ENCODE data around the gene HTR6.

The HTR6 gene

GRCh38 chr1:19730232-19730631, 65.6 kb downstream of the HTR6 start:
- Histone ChIP-seq H3K9me3 (ENCODE audit: control insufficient read depth in 1 of 2, low read length in 2 of 2) (peaks cover 0 to 9% of the 10 kb centered on the region in 2 donors), H3K4me1 (ENCODE audit: control insufficient read depth in 1 of 2, insufficient read depth in 2 of 2, low read length in 2 of 2) (peaks cover 0 to 25% of the 10 kb centered on the region in 2 donors), H3K4me3 (ENCODE audit: low read depth in 1 of 2, low read length in 2 of 2) (no peak overlapping the region), H3K27ac (ENCODE audit: low read length) (no peak overlapping the region), H3K27me3 (ENCODE audit: low read depth, low read length) (no peaks in the 10 kb centered on the region), H3K36me3 (ENCODE audit: control insufficient read depth in 1 of 2, insufficient read depth in 2 of 2, low read length in 2 of 2) (peaks cover 2 to 16% of the 10 kb centered on the region in 2 donors)
